ENCODE measurements around the gene TBPL1. TPM values are rescaled to one million over a fixed set of nuclear protein-coding genes. Genes with fewer than 3 reads are reported as not detected.
A peak's percentile ranks its signal among the peaks of the same experiment; 100 is the strongest.

Gene TBPL1
- total RNA-seq, 1 donor from 2014 or later, result 50.2 TPM

DNA sequence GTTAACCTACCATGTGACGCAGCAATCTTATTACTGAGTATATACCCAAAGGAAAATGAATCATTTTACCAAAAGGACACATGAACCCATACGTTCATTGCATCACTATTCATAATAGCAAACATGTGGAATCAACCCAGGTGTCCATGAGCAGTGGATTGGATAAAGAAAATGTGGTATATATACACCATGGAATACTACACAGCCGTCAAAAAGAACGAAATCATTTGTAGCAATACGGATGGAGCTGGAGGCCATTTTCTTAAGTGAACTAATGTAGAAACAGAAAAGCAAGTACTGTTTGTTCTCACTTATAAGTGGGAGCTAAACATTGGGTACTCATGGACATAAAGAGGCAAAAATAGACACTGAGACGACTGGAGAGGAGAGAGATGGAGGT, 44.2 kb downstream of the TBPL1 start:
- no peaks in the 10 kb centered on the region for H3K36me3 Mint-ChIP-seq (ENCODE audit: low read depth)
- H3K27me3 Mint-ChIP-seq (ENCODE audit: low read depth), result no peaks in the 10 kb centered on the region

DNA sequence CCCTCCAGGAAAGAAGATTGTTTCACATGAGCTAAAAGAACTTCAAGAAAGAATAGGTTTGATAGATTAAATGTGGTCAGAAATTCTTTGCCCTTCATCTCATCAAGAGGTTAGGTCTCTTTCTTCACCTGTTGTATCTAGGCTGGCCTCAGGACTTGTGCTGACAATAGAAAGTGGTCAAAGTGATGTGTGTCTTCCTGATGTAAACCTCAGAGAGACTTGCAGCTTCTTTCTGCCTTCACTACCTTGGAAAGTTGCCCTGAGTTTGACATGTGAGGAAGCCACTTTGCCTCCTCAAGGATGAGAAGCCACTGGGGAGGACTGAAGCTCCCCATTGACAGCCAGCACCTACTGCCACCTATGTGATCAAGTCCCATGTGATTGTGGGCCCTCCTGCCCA, 46.3 kb downstream of the TBPL1 start:
- no peaks in the 10 kb centered on the region for H3K36me3 Mint-ChIP-seq (ENCODE audit: low read depth)
- TF ChIP-seq, protein P1, sequence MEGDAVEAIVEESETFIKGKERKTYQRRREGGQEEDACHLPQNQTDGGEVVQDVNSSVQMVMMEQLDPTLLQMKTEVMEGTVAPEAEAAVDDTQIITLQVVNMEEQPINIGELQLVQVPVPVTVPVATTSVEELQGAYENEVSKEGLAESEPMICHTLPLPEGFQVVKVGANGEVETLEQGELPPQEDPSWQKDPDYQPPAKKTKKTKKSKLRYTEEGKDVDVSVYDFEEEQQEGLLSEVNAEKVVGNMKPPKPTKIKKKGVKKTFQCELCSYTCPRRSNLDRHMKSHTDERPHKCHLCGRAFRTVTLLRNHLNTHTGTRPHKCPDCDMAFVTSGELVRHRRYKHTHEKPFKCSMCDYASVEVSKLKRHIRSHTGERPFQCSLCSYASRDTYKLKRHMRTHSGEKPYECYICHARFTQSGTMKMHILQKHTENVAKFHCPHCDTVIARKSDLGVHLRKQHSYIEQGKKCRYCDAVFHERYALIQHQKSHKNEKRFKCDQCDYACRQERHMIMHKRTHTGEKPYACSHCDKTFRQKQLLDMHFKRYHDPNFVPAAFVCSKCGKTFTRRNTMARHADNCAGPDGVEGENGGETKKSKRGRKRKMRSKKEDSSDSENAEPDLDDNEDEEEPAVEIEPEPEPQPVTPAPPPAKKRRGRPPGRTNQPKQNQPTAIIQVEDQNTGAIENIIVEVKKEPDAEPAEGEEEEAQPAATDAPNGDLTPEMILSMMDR (conservative IDR thresholded peaks at IDR 0.05), result no peak
- no peak overlapping the region for H3K4me3 Mint-ChIP-seq
- H3K27me3 Mint-ChIP-seq (ENCODE audit: low read depth), result no peaks in the 10 kb centered on the region
- H3K9me3 Mint-ChIP-seq, result no peaks in the 10 kb centered on the region
- no peak overlapping the region for H3K27ac Mint-ChIP-seq (ENCODE audit: unreplicated experiment)
- no peak for DNase-seq (ENCODE audit: low read depth, low spot score)
- peaks cover 18% of the 10 kb centered on the region for H3K4me1 Mint-ChIP-seq

More for the DNA sequence above, 44.2 kb downstream of the TBPL1 start:
- H3K27ac Mint-ChIP-seq (ENCODE audit: unreplicated experiment), result no peak overlapping the region
- no peak overlapping the region for H3K4me3 Mint-ChIP-seq
- no peak for DNase-seq (ENCODE audit: low read depth, low spot score)
- no peaks in the 10 kb centered on the region for H3K4me1 Mint-ChIP-seq
- H3K9me3 Mint-ChIP-seq, result no peaks in the 10 kb centered on the region
- TF ChIP-seq, protein P1 (conservative IDR thresholded peaks at IDR 0.05), result no peak

DNA sequence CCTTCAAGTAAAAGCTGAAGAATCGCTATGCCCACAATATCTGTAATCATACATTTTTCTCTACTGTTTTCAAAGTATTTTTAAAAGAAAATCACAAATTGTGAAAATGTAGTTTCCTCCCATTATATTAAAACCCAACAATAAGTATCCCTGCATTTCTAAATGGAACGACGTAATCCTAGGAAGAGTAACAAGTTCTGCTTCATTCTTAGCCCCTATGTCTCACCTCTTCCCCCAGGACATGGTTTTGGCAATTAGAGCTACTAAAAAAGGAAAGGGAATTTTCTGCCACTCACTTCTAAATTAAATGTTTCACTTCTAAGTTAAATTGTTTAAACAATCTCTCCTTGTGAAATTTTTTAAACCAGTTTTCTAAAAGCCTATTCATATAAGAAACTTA, 47.4 kb downstream of the TBPL1 start:
- peaks cover 18% of the 10 kb centered on the region for H3K4me1 Mint-ChIP-seq
- H3K27ac Mint-ChIP-seq (ENCODE audit: unreplicated experiment), result no peak overlapping the region
- TF ChIP-seq, protein P1 (conservative IDR thresholded peaks at IDR 0.05), result no peak
- H3K36me3 Mint-ChIP-seq (ENCODE audit: low read depth), result no peaks in the 10 kb centered on the region
- no peak overlapping the region for H3K4me3 Mint-ChIP-seq
- DNase-seq (ENCODE audit: low read depth, low spot score), result no peak
- H3K9me3 Mint-ChIP-seq, result no peaks in the 10 kb centered on the region
- H3K27me3 Mint-ChIP-seq (ENCODE audit: low read depth), result no peaks in the 10 kb centered on the region

DNA sequence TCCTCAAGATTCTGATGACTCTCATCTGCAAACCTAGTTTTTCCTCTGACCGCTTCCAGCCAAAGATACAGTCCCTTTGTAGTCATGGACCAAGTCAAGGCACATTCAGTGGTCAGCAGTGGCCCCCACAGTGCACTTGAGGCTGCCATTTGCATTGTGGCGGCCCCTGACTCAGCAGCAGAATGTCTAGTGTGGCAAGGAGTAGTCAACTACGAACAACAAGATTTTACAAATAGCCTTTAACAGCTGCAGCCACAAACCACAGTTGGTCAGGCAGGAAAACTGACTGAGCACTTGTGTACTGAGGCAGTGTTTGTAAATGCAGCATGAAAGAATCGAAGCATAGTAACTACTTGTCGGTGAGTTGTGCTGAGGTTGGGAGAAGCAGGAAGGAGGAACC, 49.8 kb downstream of the TBPL1 start:
- DNase-seq (ENCODE audit: low read depth, low spot score), result no peak
- TF ChIP-seq, protein P1 (conservative IDR thresholded peaks at IDR 0.05), result no peak
- H3K27ac Mint-ChIP-seq (ENCODE audit: unreplicated experiment), result peak overlapping the region; percentile 21
- H3K9me3 Mint-ChIP-seq, result no peaks in the 10 kb centered on the region
- H3K4me3 Mint-ChIP-seq, result no peak overlapping the region
- no peaks in the 10 kb centered on the region for H3K36me3 Mint-ChIP-seq (ENCODE audit: low read depth)
- H3K27me3 Mint-ChIP-seq (ENCODE audit: low read depth), result no peaks in the 10 kb centered on the region
- H3K4me1 Mint-ChIP-seq, result peaks cover 18% of the 10 kb centered on the region

DNA sequence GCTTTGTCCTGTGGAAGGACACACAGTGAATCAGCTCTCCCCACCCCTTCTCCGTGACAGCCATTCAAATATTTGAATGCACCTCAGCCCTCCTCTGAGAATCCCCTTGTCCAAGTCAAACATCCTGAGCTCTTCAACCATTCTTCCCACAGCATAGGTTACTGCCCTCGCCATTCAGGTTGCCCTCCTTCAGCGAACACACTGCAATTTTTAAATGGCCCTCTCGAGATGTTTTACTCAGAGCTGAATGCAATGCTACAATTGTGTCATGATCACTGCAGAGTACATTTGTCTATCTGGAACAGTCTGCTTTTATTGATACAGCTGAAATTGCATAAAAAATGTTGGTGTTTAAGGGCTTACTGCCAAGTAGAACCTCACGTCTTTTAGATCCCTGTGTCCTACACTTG, 50.5 kb downstream of the TBPL1 start:
- Mint-ChIP-seq H3K9me3 (no peaks in the 10 kb centered on the region), H3K27me3 (ENCODE audit: low read depth) (no peaks in the 10 kb centered on the region), H3K4me3 (no peak overlapping the region), H3K4me1 (peaks cover 18% of the 10 kb centered on the region), H3K36me3 (ENCODE audit: low read depth) (no peaks in the 10 kb centered on the region), H3K27ac (ENCODE audit: unreplicated experiment) (peak overlapping the region; percentile 3)
- TF ChIP-seq, protein P1 (conservative IDR thresholded peaks at IDR 0.05), result no peak
- DNase-seq (ENCODE audit: low read depth, low spot score), result no peak

DNA sequence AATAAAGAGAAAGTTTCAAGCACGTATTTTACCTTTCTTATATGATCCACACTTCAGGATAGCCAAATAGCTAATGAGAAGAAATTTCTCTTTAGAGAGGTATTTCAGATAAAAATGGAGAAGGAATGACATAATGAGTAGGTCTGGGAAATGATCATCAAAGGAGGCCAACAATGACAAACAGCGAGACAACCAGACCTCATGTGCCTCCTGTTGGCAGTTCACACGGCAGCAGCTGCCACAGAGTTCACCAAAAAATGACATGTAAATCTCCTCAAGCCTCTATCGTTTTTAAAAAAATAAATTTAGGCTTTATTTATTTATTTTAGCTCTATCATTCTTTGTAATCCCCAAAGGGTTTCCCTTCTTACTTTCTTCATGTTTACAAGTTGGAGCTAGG, 51.7 kb downstream of the TBPL1 start:
- no peaks in the 10 kb centered on the region for H3K36me3 Mint-ChIP-seq (ENCODE audit: low read depth)
- H3K9me3 Mint-ChIP-seq, result no peaks in the 10 kb centered on the region
- peaks cover 18% of the 10 kb centered on the region for H3K4me1 Mint-ChIP-seq
- H3K4me3 Mint-ChIP-seq, result no peak overlapping the region
- TF ChIP-seq, protein P1 (conservative IDR thresholded peaks at IDR 0.05), result no peak
- H3K27me3 Mint-ChIP-seq (ENCODE audit: low read depth), result no peaks in the 10 kb centered on the region
- no peak for DNase-seq (ENCODE audit: low read depth, low spot score)
- H3K27ac Mint-ChIP-seq (ENCODE audit: unreplicated experiment), result no peak overlapping the region

Measured in neural crest cell (in vitro differentiated cells).